HG02642 (cell line): ENCODE data around the gene CKAP2.
"Not testable (repeated sequence)": the region's sequence is repeated elsewhere in the genome, so short reads cannot be mapped to it uniquely, and the experiment has no call there.

Experiments
- ATAC-seq: cut with Tn5 transposase; IDR thresholded peaks from one replicate; pipeline ENCODE4 v1.9.1; 2021; ENCODE audit warnings: mild to moderate bottlenecking; ENCODE audit not compliant: unreplicated experiment, poor library complexity

Gene CKAP2

GRCh38 chr13:52451135-52451804 is 4.0 kb upstream of the CKAP2 start:
- no peak for ATAC-seq

GRCh38 chr13:52452470-52452869 is 2.8 kb upstream of the CKAP2 start:
- ATAC-seq: no peak

- ATAC-seq: peak; percentile 17
Observed at GRCh38 chr13:52454459-52454819, 839 bp upstream of the CKAP2 start.

GRCh38 chr13:52455677-52456041 is 381 bp downstream of the CKAP2 start:
- peak; percentile 41 for ATAC-seq

- ATAC-seq: no peak
Observed at GRCh38 chr13:52459668-52460067, 4.4 kb downstream of the CKAP2 start.

GRCh38 chr13:52461265-52461664 is 6.0 kb downstream of the CKAP2 start:
- ATAC-seq: no peak

- ATAC-seq: no peak
Observed at GRCh38 chr13:52463526-52463925, 8.2 kb downstream of the CKAP2 start.

- not testable (repeated sequence) for ATAC-seq
Observed at GRCh38 chr13:52468487-52468886, 13.2 kb downstream of the CKAP2 start.

GRCh38 chr13:52480677-52481428 is 25.6 kb downstream of the CKAP2 start:
- ATAC-seq: not testable (repeated sequence)

GRCh38 chr13:52487078-52487477 is 31.8 kb downstream of the CKAP2 start:
- not testable (repeated sequence) for ATAC-seq

GRCh38 chr13:52488763-52489162 is 33.5 kb downstream of the CKAP2 start:
- not testable (repeated sequence) for ATAC-seq

- ATAC-seq: not testable (repeated sequence)
Observed at GRCh38 chr13:52491015-52491414, 35.7 kb downstream of the CKAP2 start.

- ATAC-seq: not testable (repeated sequence)
Observed at GRCh38 chr13:52494241-52494640, 39.0 kb downstream of the CKAP2 start.

- not testable (repeated sequence) for ATAC-seq
Observed at GRCh38 chr13:52497979-52498378, 42.7 kb downstream of the CKAP2 start.

GRCh38 chr13:52502277-52502676 is 47.0 kb downstream of the CKAP2 start:
- not testable (repeated sequence) for ATAC-seq

GRCh38 chr13:52505843-52506242 is 50.6 kb downstream of the CKAP2 start:
- not testable (repeated sequence) for ATAC-seq

GRCh38 chr13:52509532-52509931 is 54.3 kb downstream of the CKAP2 start:
- ATAC-seq: not testable (repeated sequence)

GRCh38 chr13:52510221-52510797 is 55.0 kb downstream of the CKAP2 start:
- ATAC-seq: not testable (repeated sequence)

GRCh38 chr13:52511598-52511997 is 56.3 kb downstream of the CKAP2 start:
- not testable (repeated sequence) for ATAC-seq

GRCh38 chr13:52513957-52514596 is 58.8 kb downstream of the CKAP2 start:
- ATAC-seq: not testable (repeated sequence)

GRCh38 chr13:52523323-52523722 is 68.0 kb downstream of the CKAP2 start:
- ATAC-seq: not testable (repeated sequence)
